ENCODE measurements around the gene NCKAP5.

NCKAP5 gene

GRCh38 chr2:132652474-132652873 lies 915.8 kb downstream of the NCKAP5 start:
- Histone ChIP-seq H3K4me1 (ENCODE audit: control insufficient read depth in 1 of 2, insufficient read depth in 2 of 2, low read length in 2 of 2) (no peaks in the 10 kb centered on the region), H3K14ac (ENCODE audit: low read length) (no peak overlapping the region), H3K79me1 (ENCODE audit: low read length) (no peaks in the 10 kb centered on the region), H3K4me2 (ENCODE audit: low read length) (no peak overlapping the region), H3K36me3 (ENCODE audit: control insufficient read depth in 1 of 2, insufficient read depth in 2 of 2, low read length in 2 of 2) (no peaks in the 10 kb centered on the region), H2AFZ (ENCODE audit: insufficient read depth, low read length, poor library complexity) (no peak overlapping the region), H2AK5ac (ENCODE audit: low read length) (no peak overlapping the region), H3K18ac (ENCODE audit: low read length) (no peak overlapping the region), H4K91ac (ENCODE audit: low read depth, low read length) (no peak overlapping the region), H3K27ac (ENCODE audit: low read depth, low read length) (no peak overlapping the region), H2BK120ac (ENCODE audit: insufficient read depth, low read length, poor library complexity) (no peak overlapping the region), H4K12ac (ENCODE audit: low read depth, low read length) (no peak overlapping the region), H3K27me3 (ENCODE audit: insufficient read depth, low read length) (no peaks in the 10 kb centered on the region), H3K9me3 (ENCODE audit: insufficient read depth, low read depth, low read length) (no peaks in the 10 kb centered on the region), H3K4me3 (ENCODE audit: low read depth, low read length) (no peak overlapping the region), H3K79me2 (ENCODE audit: control insufficient read depth, insufficient read depth, low read length, poor library complexity) (no peaks in the 10 kb centered on the region), H3K23ac (ENCODE audit: low read length) (no peak overlapping the region), H4K8ac (ENCODE audit: low read depth, low read length) (no peak overlapping the region), H3K4ac (ENCODE audit: low read depth, low read length) (no peak overlapping the region), H2BK12ac (ENCODE audit: low read length) (no peak overlapping the region), H2BK5ac (ENCODE audit: low read depth, low read length, poor library complexity) (no peak overlapping the region), H3K9ac (ENCODE audit: low read length) (no peak overlapping the region)
- no CpG with 5 or more reads among the region's 8 CpGs for WGBS (ENCODE audit: extremely low coverage, insufficient coverage, insufficient read length)
- no peak for DNase-seq

- Histone ChIP-seq H2BK120ac (ENCODE audit: insufficient read depth, low read length, poor library complexity) (no peak overlapping the region), H2AK5ac (ENCODE audit: low read length) (no peak overlapping the region), H3K23ac (ENCODE audit: low read length) (no peak overlapping the region), H3K4ac (ENCODE audit: low read depth, low read length) (no peak overlapping the region), H3K9ac (ENCODE audit: low read length) (no peak overlapping the region), H3K79me2 (ENCODE audit: control insufficient read depth, insufficient read depth, low read length, poor library complexity) (no peaks in the 10 kb centered on the region), H3K79me1 (ENCODE audit: low read length) (no peaks in the 10 kb centered on the region), H3K4me3 (ENCODE audit: low read depth, low read length) (no peak overlapping the region), H3K14ac (ENCODE audit: low read length) (no peak overlapping the region), H3K36me3 (ENCODE audit: control insufficient read depth in 1 of 2, insufficient read depth in 2 of 2, low read length in 2 of 2) (no peaks in the 10 kb centered on the region), H3K4me2 (ENCODE audit: low read length) (no peak overlapping the region), H2BK5ac (ENCODE audit: low read depth, low read length, poor library complexity) (no peak overlapping the region), H2BK12ac (ENCODE audit: low read length) (no peak overlapping the region), H3K9me3 (ENCODE audit: insufficient read depth, low read depth, low read length) (no peaks in the 10 kb centered on the region), H3K18ac (ENCODE audit: low read length) (no peak overlapping the region), H2AFZ (ENCODE audit: insufficient read depth, low read length, poor library complexity) (no peak overlapping the region), H3K4me1 (ENCODE audit: control insufficient read depth in 1 of 2, insufficient read depth in 2 of 2, low read length in 2 of 2) (peaks cover 2 to 3% of the 10 kb centered on the region in 2 experiments), H3K27me3 (ENCODE audit: insufficient read depth, low read length) (no peaks in the 10 kb centered on the region), H4K91ac (ENCODE audit: low read depth, low read length) (no peak overlapping the region), H4K8ac (ENCODE audit: low read depth, low read length) (no peak overlapping the region), H3K27ac (ENCODE audit: low read depth, low read length) (no peak overlapping the region), H4K12ac (ENCODE audit: low read depth, low read length) (no peak overlapping the region)
- peak; percentile 11 to 56 for DNase-seq
- WGBS (ENCODE audit: extremely low coverage, insufficient coverage, insufficient read length), result no CpG with 5 or more reads among the region's 12 CpGs
Measured at GRCh38 chr2:132651115-132652045, 916.9 kb downstream of the NCKAP5 start.

DNA sequence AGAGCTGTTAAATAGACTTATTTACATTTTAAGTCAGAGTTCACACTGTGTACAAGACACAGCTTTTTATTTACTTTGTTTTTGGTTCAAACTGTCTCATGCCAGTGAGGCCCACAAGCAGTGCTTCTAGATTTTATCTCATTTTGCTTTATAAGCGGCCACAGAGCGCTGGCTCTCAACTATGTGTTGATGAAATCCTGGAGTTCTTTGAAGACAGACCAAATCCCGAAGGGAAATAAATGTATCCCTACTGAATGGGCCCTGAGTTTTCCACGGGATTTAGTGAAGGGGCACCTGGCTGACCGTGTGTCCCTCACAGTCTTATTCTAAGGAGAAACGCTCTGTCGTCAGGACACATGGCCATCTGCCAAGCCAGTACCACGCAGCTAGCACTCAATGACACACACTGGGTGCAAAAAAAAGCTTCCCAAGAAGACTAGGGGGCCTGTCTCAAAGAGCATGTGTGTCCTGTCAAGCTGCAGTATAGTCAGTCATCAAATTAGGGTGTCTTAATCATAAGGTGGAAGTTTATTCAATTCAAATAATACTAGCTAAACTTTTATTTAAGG lies 921.6 kb downstream of the NCKAP5 start:
- H3K4me1 ChIP-seq (ENCODE audit: control insufficient read depth in 1 of 2, insufficient read depth in 2 of 2, low read length in 2 of 2), result peaks cover 2 to 4% of the 10 kb centered on the region in 2 experiments
- H4K91ac ChIP-seq (ENCODE audit: low read depth, low read length), result peak overlapping the region; percentile 34
- H3K4me3 ChIP-seq (ENCODE audit: low read depth, low read length), result no peak overlapping the region
- no CpG with 5 or more reads among the region's 8 CpGs for whole genome bisulfite sequencing (ENCODE audit: extremely low coverage, insufficient coverage, insufficient read length)
- no peaks in the 10 kb centered on the region for H3K36me3 ChIP-seq (ENCODE audit: control insufficient read depth in 1 of 2, insufficient read depth in 2 of 2, low read length in 2 of 2)
- H3K23ac ChIP-seq (ENCODE audit: low read length), result no peak overlapping the region
- no peak overlapping the region for H3K9ac ChIP-seq (ENCODE audit: low read length)
- H2BK5ac ChIP-seq (ENCODE audit: low read depth, low read length, poor library complexity), result no peak overlapping the region
- H4K12ac ChIP-seq (ENCODE audit: low read depth, low read length), result no peak overlapping the region
- no peaks in the 10 kb centered on the region for H3K9me3 ChIP-seq (ENCODE audit: insufficient read depth, low read depth, low read length)
- H3K27me3 ChIP-seq (ENCODE audit: insufficient read depth, low read length), result no peaks in the 10 kb centered on the region
- no peak overlapping the region for H2BK120ac ChIP-seq (ENCODE audit: insufficient read depth, low read length, poor library complexity)
- H4K8ac ChIP-seq (ENCODE audit: low read depth, low read length), result no peak overlapping the region
- DNase-seq, result no peak
- no peaks in the 10 kb centered on the region for H3K79me2 ChIP-seq (ENCODE audit: control insufficient read depth, insufficient read depth, low read length, poor library complexity)
- no peak overlapping the region for H3K14ac ChIP-seq (ENCODE audit: low read length)
- no peak overlapping the region for H3K4me2 ChIP-seq (ENCODE audit: low read length)
- no peaks in the 10 kb centered on the region for H3K79me1 ChIP-seq (ENCODE audit: low read length)
- no peak overlapping the region for H3K4ac ChIP-seq (ENCODE audit: low read depth, low read length)
- H2BK12ac ChIP-seq (ENCODE audit: low read length), result no peak overlapping the region
- no peak overlapping the region for H2AK5ac ChIP-seq (ENCODE audit: low read length)
- no peak overlapping the region for H3K27ac ChIP-seq (ENCODE audit: low read depth, low read length)
- no peak overlapping the region for H2AFZ ChIP-seq (ENCODE audit: insufficient read depth, low read length, poor library complexity)
- H3K18ac ChIP-seq (ENCODE audit: low read length), result no peak overlapping the region

GRCh38 chr2:132645722-132646539 lies 922.3 kb downstream of the NCKAP5 start:
- no peak overlapping the region for H4K8ac ChIP-seq (ENCODE audit: low read depth, low read length)
- peaks cover 4% of the 10 kb centered on the region in 2 experiments for H3K4me1 ChIP-seq (ENCODE audit: control insufficient read depth in 1 of 2, insufficient read depth in 2 of 2, low read length in 2 of 2)
- no peak overlapping the region for H3K4me3 ChIP-seq (ENCODE audit: low read depth, low read length)
- H3K18ac ChIP-seq (ENCODE audit: low read length), result no peak overlapping the region
- H3K36me3 ChIP-seq (ENCODE audit: control insufficient read depth in 1 of 2, insufficient read depth in 2 of 2, low read length in 2 of 2), result no peaks in the 10 kb centered on the region
- no peak overlapping the region for H2AFZ ChIP-seq (ENCODE audit: insufficient read depth, low read length, poor library complexity)
- no CpG with 5 or more reads among the region's 18 CpGs for WGBS (ENCODE audit: extremely low coverage, insufficient coverage, insufficient read length)
- no peak for DNase-seq
- H3K14ac ChIP-seq (ENCODE audit: low read length), result no peak overlapping the region
- no peak overlapping the region for H2AK5ac ChIP-seq (ENCODE audit: low read length)
- H3K9ac ChIP-seq (ENCODE audit: low read length), result no peak overlapping the region
- no peak overlapping the region for H4K12ac ChIP-seq (ENCODE audit: low read depth, low read length)
- H2BK5ac ChIP-seq (ENCODE audit: low read depth, low read length, poor library complexity), result no peak overlapping the region
- no peak overlapping the region for H3K4me2 ChIP-seq (ENCODE audit: low read length)
- no peak overlapping the region for H2BK120ac ChIP-seq (ENCODE audit: insufficient read depth, low read length, poor library complexity)
- H2BK12ac ChIP-seq (ENCODE audit: low read length), result no peak overlapping the region
- H3K4ac ChIP-seq (ENCODE audit: low read depth, low read length), result no peak overlapping the region
- H3K79me2 ChIP-seq (ENCODE audit: control insufficient read depth, insufficient read depth, low read length, poor library complexity), result no peaks in the 10 kb centered on the region
- no peaks in the 10 kb centered on the region for H3K9me3 ChIP-seq (ENCODE audit: insufficient read depth, low read depth, low read length)
- H3K27me3 ChIP-seq (ENCODE audit: insufficient read depth, low read length), result no peaks in the 10 kb centered on the region
- no peaks in the 10 kb centered on the region for H3K79me1 ChIP-seq (ENCODE audit: low read length)
- no peak overlapping the region for H4K91ac ChIP-seq (ENCODE audit: low read depth, low read length)
- no peak overlapping the region for H3K27ac ChIP-seq (ENCODE audit: low read depth, low read length)
- H3K23ac ChIP-seq (ENCODE audit: low read length), result no peak overlapping the region
